Activated CD4-positive, alpha-beta T cell treated with anti-CD3 and anti-CD28 coated beads, Interleukin-2, amount 10 ng/mL, durations not matched to agents 24 days and 14 days (primary cell): ENCODE data around the gene CTSL. TPM values are rescaled to one million over a fixed set of nuclear protein-coding genes. Genes with fewer than 3 reads are reported as not detected.

Experiments used
- DNase-seq: peaks from one replicate; pipeline ENCODE4 v3.0.0; 2022
- H3K27ac Mint-ChIP-seq: one replicate; pipeline ENCODE4 v1.8.0; 2022; ENCODE audit warnings: mild to moderate bottlenecking, mixed read lengths
- H3K27me3 Mint-ChIP-seq: one replicate; pipeline ENCODE4 v1.8.0; 2022; ENCODE audit warnings: mixed read lengths
- H3K36me3 Mint-ChIP-seq: one replicate; pipeline ENCODE4 v1.8.0; 2022; ENCODE audit warnings: low read depth, mild to moderate bottlenecking, mixed read lengths
- H3K4me1 Mint-ChIP-seq: one replicate; pipeline ENCODE4 v1.8.0; 2021; ENCODE audit warnings: mixed read lengths
- H3K4me3 Mint-ChIP-seq: one replicate; pipeline ENCODE4 v1.8.0; 2022; ENCODE audit warnings: mild to moderate bottlenecking, moderate library complexity, mixed read lengths
- H3K9me3 Mint-ChIP-seq: one replicate; pipeline ENCODE4 v1.8.0; 2021; ENCODE audit warnings: mixed read lengths
- intact Hi-C: fragments of 100-400 bp; cut with micrococcal nuclease; formaldehyde crosslinking; loops from one replicate; pipeline ENCODE4 v1.15.1; 2023
- total RNA-seq: library from RNA; stranded (reverse); gene quantifications from 2 replicates; pipeline ENCODE4 v1.2.3, GENCODE V29; 2022

The CTSL gene
- total RNA-seq: 4.0 and 4.9 TPM in 2 replicates

DNA sequence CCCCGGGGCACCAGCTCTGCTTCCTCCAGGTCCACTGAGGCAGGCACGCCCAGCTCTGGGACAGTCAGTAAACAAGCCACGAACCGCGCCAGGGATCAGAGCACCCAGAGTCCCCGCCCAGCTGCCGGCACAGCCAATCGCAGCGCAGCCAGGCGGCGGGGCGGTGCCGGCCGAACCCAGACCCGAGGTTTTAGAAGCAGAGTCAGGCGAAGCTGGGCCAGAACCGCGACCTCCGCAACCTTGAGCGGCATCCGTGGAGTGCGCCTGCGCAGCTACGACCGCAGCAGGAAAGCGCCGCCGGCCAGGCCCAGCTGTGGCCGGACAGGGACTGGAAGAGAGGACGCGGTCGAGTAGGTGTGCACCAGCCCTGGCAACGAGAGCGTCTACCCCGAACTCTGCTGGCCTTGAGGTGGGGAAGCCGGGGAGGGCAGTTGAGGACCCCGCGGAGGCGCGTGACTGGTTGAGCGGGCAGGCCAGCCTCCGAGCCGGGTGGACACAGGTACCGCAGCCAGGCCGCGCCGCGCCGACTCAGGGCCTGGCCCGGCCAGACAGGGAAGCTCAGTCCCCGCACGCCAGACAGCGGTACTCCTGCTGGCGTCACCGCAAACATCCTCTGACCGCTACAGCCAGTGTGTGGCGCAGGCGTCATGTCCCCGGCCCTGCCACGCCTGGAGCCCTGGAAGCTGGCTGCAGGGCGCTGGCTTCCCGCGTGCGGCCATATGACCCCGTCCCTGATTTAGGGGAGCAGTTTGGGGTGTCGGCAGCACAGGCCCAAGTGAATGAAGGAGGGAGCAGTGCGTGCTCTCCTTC, at the start of gene CTSL:
TSS of gene CTSL (plus strand) at position 220 of the 810 bp plus-strand sequence. CDS start 1,485 bp downstream, outside the sequence.
- intact Hi-C loops: no loop called here
- Mint-ChIP-seq H3K27me3 (peaks cover 30% of the 10 kb centered on the region), H3K4me3 (peak within 1 kb of the TSS; percentile 91), H3K9me3 (no peaks in the 10 kb centered on the region), H3K4me1 (peaks cover 7% of the 10 kb centered on the region), H3K27ac (peak within 1 kb of the TSS; percentile 30), H3K36me3 (peaks cover 2% of the 10 kb centered on the region)
- peak; percentile 82 for DNase-seq

DNA sequence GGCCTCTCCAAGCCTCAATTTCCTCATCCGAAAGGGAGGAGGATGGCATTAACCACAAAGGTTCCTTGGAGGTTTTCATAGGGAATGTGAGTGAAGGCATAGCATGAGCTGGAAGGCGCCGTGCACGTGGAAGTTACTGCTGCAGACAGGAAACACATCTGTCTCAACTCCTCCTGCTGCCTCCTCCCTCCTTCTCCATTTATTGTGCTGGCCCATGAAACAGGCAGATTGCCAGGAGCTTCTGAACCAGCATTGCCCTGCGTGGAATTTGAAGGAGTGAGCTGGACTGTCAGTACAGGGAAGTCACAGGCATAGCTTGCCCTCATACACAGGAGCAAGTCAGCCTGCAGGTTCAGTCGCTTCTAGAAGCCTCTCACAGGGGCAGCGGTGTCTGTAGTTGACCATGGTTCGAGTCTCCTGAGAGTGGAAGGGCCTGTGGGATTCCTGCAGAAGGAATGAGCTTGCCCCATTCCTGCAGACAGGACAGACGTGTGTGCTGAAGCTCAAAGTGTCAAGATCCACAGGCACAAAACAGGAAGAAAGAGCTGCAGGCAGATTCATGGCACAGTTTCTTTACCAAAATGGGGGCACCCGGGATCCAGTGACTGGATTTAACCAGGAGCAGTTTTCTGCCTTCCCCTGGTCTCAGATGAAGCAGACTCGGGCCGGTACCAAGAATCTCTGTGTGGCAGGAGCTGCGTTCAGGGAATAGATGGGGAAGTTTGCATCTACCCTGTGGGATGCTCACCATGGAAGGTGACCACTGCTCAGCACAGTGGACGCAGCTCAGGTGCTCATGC, 48.7 kb upstream of the CTSL start:
- DNase-seq: no peak
- Mint-ChIP-seq H3K27ac (no peak overlapping the region), H3K4me3 (no peak overlapping the region), H3K9me3 (no peaks in the 10 kb centered on the region), H3K4me1 (peaks cover 3% of the 10 kb centered on the region), H3K27me3 (peaks cover under 1% of the 10 kb centered on the region), H3K36me3 (no peaks in the 10 kb centered on the region)
- intact Hi-C loops: loop anchor here (10.0 kb wide), 1 partner anchor 898 kb away; no protein-coding TSS in a partner anchor

DNA sequence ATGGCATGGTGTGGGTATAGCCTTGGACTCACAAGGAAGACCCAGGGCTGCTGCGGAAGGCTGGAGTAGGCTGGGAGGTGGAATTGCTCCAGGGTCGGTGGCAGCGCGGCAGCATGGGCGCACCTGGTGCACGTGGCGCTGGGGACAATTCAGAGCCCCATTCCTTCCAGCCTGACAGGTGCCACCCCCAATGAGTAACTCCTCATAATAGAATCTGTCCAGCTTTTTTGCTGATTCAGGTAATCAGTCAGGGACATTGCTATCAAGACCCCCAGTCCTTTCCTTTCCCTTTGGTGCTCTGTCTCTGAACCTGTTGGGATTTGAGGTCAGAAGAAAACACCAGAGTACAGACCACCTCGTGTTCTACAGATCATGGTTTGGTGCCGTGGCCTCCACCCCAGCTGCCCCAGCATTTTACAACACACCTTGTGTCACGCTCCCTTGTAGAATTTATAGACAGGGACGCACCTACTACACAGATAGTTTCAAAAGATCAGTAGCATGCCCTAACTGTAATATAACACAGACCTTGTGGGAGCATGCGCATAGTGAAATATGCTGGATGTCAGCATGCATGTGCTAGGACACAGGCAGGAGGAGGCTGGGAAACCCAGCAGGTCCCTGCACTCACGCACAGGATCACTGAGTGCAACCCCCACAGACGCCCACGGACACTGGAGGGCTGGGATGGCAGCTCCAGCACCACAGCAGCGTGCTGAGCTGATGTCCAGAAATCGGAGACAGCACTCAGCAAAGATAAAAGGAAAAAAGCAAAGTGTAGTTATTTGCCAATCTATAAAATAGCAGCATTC, 47.9 kb upstream of the CTSL start:
- DNase-seq: no peak
- Mint-ChIP-seq H3K4me3 (no peak overlapping the region), H3K4me1 (peaks cover 3% of the 10 kb centered on the region), H3K9me3 (no peaks in the 10 kb centered on the region), H3K27me3 (peaks cover 2% of the 10 kb centered on the region), H3K36me3 (no peaks in the 10 kb centered on the region), H3K27ac (no peak overlapping the region)
- intact Hi-C loops: loop anchor here (1.0 to 10.0 kb wide), 2 partner anchors 135 to 897 kb away; no protein-coding TSS in a partner anchor

DNA sequence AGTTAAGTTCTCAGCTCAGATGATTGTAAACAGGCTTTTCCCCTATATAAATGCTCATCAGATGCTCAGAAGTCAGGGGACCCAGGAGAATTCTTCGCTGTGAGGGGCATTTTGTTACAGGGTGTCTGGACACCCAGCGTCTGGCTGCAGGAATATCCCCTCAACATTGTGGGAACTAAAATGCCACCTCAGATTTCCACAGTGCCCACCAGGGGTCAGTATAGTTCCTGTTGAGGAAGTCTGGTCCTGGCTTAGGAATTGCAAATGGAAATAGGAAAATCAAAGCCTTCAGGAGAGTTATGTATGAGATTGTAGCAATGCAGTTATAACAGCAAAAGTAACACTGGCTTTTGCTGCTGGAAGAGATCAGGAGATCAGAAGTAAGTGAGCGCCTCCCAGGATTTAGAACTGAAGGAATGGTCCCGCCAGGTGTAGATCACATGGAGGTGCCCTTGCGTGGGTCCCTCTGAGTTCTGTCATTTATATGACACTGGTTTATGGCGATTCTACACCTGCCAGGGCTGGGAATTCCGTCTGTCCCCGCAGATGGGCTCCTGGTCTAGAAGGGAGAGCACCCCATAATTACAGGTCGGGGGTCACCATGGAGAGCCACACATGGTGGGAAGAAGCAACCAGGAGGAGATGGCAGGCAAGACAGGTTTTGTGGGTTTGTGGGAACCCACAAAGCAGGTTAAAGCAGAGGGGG, 47.1 kb upstream of the CTSL start:
- Mint-ChIP-seq H3K36me3 (no peaks in the 10 kb centered on the region), H3K27me3 (peaks cover 2% of the 10 kb centered on the region)
- peak; percentile 72 for DNase-seq

DNA sequence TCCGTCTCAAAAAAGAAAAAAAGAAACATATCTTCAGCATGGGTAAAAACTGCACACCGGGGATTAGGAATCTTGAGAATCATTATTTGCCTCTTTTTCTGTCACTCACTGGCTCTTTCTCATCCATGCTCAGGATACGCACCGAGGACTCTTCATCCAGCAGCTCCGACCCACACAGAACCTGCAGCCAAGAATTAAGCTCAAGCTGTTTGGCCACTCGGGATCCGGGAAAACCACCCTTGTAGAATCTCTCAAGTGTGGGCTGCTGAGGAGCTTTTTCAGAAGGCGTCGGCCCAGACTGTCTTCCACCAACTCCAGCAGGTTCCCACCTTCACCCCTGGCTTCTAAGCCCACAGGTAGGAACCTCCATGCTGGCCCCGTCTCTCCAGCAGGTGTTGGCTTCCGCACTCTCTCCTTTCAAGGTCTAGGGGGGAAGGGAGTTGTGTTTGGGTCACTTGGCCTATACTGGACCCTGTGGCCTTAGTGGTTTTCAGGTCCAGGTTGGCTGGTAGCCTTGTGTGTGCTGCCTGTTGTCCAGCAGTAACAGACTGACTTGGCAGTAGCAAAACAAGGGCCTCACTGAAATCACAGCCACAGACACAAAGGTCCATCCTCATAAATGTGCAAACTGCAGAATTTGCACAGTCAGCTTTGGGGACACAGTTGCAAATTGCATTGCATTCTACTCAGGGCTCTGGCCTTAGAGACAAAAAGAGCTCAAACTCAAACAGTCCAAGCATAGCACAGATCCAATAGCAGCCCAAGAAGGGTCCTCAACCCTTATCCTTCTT, 44.5 kb upstream of the CTSL start:
- Mint-ChIP-seq H3K4me3 (no peak overlapping the region), H3K27ac (no peak overlapping the region), H3K9me3 (no peaks in the 10 kb centered on the region), H3K27me3 (peaks cover 2% of the 10 kb centered on the region), H3K4me1 (peaks cover 11% of the 10 kb centered on the region), H3K36me3 (no peaks in the 10 kb centered on the region)
- DNase-seq: no peak
- intact Hi-C loops: no loop called here

More for the DNA sequence above, 47.1 kb upstream of the CTSL start:
- Mint-ChIP-seq H3K4me1 (peaks cover 3% of the 10 kb centered on the region), H3K27ac (no peak overlapping the region), H3K4me3 (no peak overlapping the region), H3K9me3 (no peaks in the 10 kb centered on the region)
- intact Hi-C loops: loop anchor here (1.0 to 10.0 kb wide), 2 partner anchors 134 to 896 kb away; no protein-coding TSS in a partner anchor

DNA sequence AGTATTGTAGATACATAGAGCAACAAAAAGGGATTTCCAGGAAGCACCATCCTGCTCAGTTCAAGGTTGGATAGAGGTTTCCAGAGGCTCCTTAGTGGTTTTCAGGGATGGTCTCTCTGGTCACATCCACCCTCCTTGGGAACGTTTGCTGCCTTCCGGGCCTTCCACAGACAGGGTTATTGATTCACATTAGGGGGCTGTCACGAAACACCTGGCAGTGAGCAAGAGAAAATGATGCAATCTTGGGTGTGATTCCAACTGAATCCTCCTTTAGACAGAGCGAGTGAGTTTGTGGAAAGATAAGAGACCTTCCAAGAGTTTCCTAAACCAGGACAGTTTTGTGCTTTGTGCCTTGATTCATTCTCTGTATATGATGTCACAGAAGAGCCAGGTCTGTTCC, 43.8 kb upstream of the CTSL start:
- intact Hi-C loops: no loop called here
- H3K27ac Mint-ChIP-seq: no peak overlapping the region
- H3K36me3 Mint-ChIP-seq: no peaks in the 10 kb centered on the region
- no peaks in the 10 kb centered on the region for H3K9me3 Mint-ChIP-seq
- peaks cover 2% of the 10 kb centered on the region for H3K27me3 Mint-ChIP-seq
- no peak for DNase-seq
- peaks cover 11% of the 10 kb centered on the region for H3K4me1 Mint-ChIP-seq
- no peak overlapping the region for H3K4me3 Mint-ChIP-seq

DNA sequence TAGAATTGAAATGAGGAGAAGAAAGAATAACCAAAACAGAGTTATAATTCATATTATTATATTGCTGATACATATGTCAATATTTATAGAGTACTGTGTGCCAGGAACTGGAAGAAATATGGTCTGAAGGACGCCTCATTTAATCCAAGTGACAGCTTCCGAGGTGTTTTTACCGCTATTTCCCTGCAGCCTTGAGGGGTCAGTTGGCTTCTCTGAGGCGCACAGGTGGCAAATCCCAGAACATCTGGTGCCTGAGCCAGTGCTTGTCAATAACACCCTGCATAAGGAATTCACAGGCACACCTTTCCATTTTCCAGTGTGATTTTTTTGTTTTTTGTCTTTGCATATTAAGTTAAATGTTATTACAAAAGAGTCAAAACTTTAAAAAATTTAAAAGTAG, 43.3 kb upstream of the CTSL start:
- DNase-seq: no peak
- Mint-ChIP-seq H3K27ac (no peak overlapping the region), H3K4me3 (no peak overlapping the region), H3K36me3 (no peaks in the 10 kb centered on the region), H3K9me3 (no peaks in the 10 kb centered on the region), H3K27me3 (peaks cover 2% of the 10 kb centered on the region), H3K4me1 (peaks cover 11% of the 10 kb centered on the region)
- intact Hi-C loops: no loop called here

DNA sequence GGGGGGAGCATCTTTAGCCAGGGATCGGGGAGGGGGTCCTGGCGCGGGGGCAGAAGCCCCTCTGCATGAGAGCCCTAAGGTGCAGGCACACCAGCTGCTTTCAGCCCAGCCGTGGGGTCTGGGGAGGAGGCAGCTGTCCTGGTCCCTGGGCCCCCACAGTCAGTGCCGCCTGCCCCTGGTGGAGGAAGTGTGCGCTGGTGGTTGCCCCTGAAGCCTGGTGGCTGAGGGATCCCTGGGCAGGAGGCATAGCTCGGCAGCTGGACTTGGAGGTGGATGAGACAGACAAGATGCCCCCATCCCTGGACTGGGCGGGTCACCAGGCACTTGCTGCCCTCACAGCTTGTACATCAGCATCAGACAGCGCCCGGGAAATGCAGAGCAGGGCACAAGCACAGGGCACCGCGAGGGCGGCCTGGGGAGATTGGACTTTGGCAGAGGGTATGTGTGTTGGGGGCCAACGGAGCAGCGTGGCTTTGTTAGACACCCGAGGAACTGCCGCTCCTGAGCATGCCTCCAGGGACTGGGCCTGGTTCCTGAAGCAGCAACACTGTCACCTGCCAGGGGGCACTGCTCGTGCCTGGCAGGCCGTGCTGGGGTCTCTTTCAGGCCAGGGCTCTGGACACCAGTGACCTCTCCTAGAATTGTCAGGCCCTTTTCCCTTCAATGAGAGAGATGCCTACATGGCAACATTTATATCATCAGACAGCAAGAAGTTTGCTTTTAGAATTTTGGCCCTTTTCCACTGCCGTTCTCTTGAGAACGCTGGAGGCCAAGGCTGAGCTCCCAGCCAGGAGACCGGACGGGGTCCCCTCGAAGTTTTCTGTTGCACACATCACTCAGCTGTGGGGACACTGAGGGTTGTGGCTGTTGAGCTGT, 41.9 kb upstream of the CTSL start:
- intact Hi-C loops: no loop called here
- Mint-ChIP-seq H3K9me3 (no peaks in the 10 kb centered on the region), H3K4me3 (no peak overlapping the region), H3K27me3 (peaks cover 11% of the 10 kb centered on the region), H3K27ac (no peak overlapping the region), H3K4me1 (peaks cover 11% of the 10 kb centered on the region), H3K36me3 (no peaks in the 10 kb centered on the region)
- DNase-seq: no peak

DNA sequence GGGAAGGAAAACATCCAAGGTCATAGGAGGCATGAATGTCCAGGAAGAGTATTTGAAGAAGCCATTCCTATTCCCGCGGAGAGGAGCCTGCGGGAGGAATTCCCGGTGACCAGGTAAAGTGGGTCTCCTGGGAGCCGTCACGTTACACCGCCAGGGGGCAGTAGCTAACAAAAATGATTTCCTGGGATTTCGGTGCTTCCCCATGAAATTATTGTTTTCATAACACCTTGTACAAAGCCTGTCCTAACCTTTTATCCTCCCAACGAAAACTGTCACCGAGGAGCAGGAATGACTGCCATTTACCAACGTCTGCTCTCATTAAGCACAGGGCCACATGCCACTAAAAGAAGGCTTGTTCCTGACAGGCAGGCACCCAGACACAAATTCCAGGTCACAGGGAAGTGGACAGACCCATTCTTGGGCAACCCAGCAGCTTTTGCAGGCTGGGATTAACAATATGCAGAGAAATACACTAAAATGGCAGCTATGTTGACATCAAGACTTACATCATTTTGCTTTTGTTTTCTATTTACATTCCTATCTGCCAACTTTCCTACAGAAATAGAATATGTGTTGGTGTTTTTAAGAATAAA, 41.2 kb upstream of the CTSL start:
- no peak overlapping the region for H3K4me3 Mint-ChIP-seq
- intact Hi-C loops: no loop called here
- H3K4me1 Mint-ChIP-seq: peaks cover 11% of the 10 kb centered on the region
- H3K36me3 Mint-ChIP-seq: no peaks in the 10 kb centered on the region
- no peak for DNase-seq
- H3K27me3 Mint-ChIP-seq: peaks cover 17% of the 10 kb centered on the region
- no peaks in the 10 kb centered on the region for H3K9me3 Mint-ChIP-seq
- no peak overlapping the region for H3K27ac Mint-ChIP-seq

DNA sequence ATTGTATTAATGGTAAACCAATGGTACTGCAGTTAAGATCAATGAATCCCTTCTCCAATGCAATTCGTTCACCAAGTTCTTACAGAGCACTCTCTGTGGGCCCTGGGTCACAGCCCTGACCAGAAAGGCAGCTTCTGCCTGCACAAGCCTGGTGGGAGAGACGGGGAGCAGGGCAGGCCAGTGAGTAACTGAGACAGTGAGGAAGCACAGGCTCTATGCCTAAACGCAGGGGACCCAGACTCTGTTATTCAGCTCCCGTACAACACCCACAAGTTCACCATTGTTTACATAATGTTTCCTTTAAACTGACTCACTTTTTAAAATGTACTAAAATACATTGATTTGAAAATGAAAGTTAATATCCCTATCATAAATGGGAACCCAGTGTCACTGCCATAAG, 40.5 kb upstream of the CTSL start:
- DNase-seq: no peak
- H3K4me1 Mint-ChIP-seq: peaks cover 11% of the 10 kb centered on the region
- no peaks in the 10 kb centered on the region for H3K36me3 Mint-ChIP-seq
- no peak overlapping the region for H3K4me3 Mint-ChIP-seq
- no peaks in the 10 kb centered on the region for H3K9me3 Mint-ChIP-seq
- peaks cover 25% of the 10 kb centered on the region for H3K27me3 Mint-ChIP-seq
- intact Hi-C loops: no loop called here
- no peak overlapping the region for H3K27ac Mint-ChIP-seq

DNA sequence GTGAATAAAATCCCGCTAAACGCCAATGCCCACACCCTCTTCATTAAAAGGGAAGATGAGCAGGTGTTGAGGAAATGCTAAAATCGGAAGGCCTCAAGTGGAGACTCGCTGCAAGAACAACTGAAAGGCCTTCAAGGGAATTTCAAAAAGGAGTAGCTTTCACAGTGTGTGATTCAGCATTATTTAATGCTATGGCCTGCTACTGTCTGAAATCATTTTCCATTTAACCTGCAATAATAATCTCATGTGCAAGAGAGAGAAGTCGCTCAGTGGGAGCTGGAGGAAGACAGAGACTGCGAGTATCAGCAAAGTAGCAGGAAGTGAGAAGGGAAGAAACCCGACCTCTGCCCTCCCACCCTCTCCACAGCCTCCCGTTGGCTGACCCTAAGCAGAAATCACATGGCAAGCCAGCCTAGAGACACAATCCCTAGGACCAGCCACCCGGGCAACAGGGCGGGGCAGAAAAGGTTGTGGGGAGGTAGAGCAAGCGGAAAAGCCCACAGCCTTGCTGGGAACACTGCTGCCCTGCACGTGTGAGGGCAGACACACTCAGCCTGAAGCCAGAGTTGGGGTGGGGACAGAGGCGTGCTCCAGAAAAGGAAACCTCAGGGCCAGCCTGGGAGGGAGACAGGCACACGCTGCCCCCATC, 39.9 kb upstream of the CTSL start:
- no peak for DNase-seq
- peak overlapping the region; percentile 9 for H3K4me3 Mint-ChIP-seq
- H3K27me3 Mint-ChIP-seq: peaks cover 28% of the 10 kb centered on the region
- H3K4me1 Mint-ChIP-seq: peaks cover 11% of the 10 kb centered on the region
- intact Hi-C loops: no loop called here
- H3K9me3 Mint-ChIP-seq: no peaks in the 10 kb centered on the region
- H3K36me3 Mint-ChIP-seq: no peaks in the 10 kb centered on the region
- H3K27ac Mint-ChIP-seq: peak overlapping the region; percentile 34
